Activated T-helper 1 cell treated with Interleukin-2 at 50 U/mL for 16 hours (primary cell): ENCODE data around the gene PRKAA2.

ENCODE experiments used
- DNase-seq: peaks from one replicate; pipeline ENCODE4 v3.0.0-alpha.2; 2020; ENCODE audit warnings: low read depth

PRKAA2 gene

GRCh38 chr1:56713112-56713511 is 68.0 kb downstream of the PRKAA2 start:
- no peak for DNase-seq

GRCh38 chr1:56715156-56715555 is 70.0 kb downstream of the PRKAA2 start:
- DNase-seq: no peak

- DNase-seq: no peak
Observed at GRCh38 chr1:56719171-56719570, 74.1 kb downstream of the PRKAA2 start.

GRCh38 chr1:56726706-56727105 is 81.6 kb downstream of the PRKAA2 start:
- no peak for DNase-seq

- no peak for DNase-seq
Observed at GRCh38 chr1:56728964-56729363, 83.8 kb downstream of the PRKAA2 start.

GRCh38 chr1:56745231-56745630 is 100.1 kb downstream of the PRKAA2 start:
- DNase-seq: no peak

GRCh38 chr1:56754708-56755479 is 109.8 kb downstream of the PRKAA2 start:
- DNase-seq: no peak

- DNase-seq: no peak
Observed at GRCh38 chr1:56755911-56756310, 110.8 kb downstream of the PRKAA2 start.

- no peak for DNase-seq
Observed at GRCh38 chr1:56758135-56758534, 113.0 kb downstream of the PRKAA2 start.

GRCh38 chr1:56758794-56759193 is 113.7 kb downstream of the PRKAA2 start:
- DNase-seq: no peak
